HepG2 (cell line): ENCODE data around the gene DDRGK1. TPM values are rescaled to one million over a fixed set of nuclear protein-coding genes. Genes with fewer than 3 reads are reported as not detected.

Source experiments
- EZH2 ChIP-seq: conservative IDR thresholded peaks from 2 replicates; pipeline ENCODE4 v1.6.1; 2012; ENCODE audit warnings: mild to moderate bottlenecking, low read depth, low read length, moderate library complexity
- GLI4 ChIP-seq: sonication (generic); formaldehyde crosslinking; IDR thresholded peaks from 2 replicates; pipeline ENCODE4 v1.5.1; 2020; ENCODE audit warnings: missing genetic modification reagents, mild to moderate bottlenecking, moderate library complexity, borderline replicate concordance
- HDAC2 ChIP-seq: sonication (generic); formaldehyde crosslinking; IDR thresholded peaks from 2 replicates; pipeline ENCODE4 v1.4.0; 2020; ENCODE audit warnings: missing genetic modification reagents
- HDAC6 ChIP-seq: fragments of 200-600 bp; sonication (generic); IDR thresholded peaks from 2 replicates; pipeline ENCODE4 v1.7.0; 2017; ENCODE audit warnings: mild to moderate bottlenecking, antibody characterized with exemption, low read length, low read depth
- HMG20B ChIP-seq: conservative IDR thresholded peaks from 2 replicates; pipeline ENCODE4 v1.6.1; 2016; ENCODE audit warnings: missing genetic modification reagents, missing compliant biosample characterization
- HOXD1 ChIP-seq: sonication (generic); formaldehyde crosslinking; IDR thresholded peaks from 2 replicates; pipeline ENCODE4 v1.5.0; 2020; ENCODE audit warnings: missing genetic modification reagents
- KMT2B ChIP-seq: IDR thresholded peaks from 2 replicates; pipeline ENCODE4 v1.6.1; 2016; ENCODE audit warnings: missing genetic modification reagents, missing compliant biosample characterization
- MAZ ChIP-seq, 2 experiments: sonication (generic) in 1 of 2; formaldehyde crosslinking in 1 of 2; IDR thresholded peaks; 2 replicates each; pipeline versions ENCODE4 v1.5.0 to v1.6.1; 2012 to 2020; ENCODE audit warnings: low read depth in 2 of 2, mild to moderate bottlenecking in 2 of 2, borderline replicate concordance in 1 of 2, improper control_type of control experiment in 1 of 2, low read length in 1 of 2, missing genetic modification reagents in 1 of 2, moderate library complexity in 1 of 2
- PCBP1 ChIP-seq: fragments of 200-400 bp; formaldehyde crosslinking; IDR thresholded peaks from 2 replicates; pipeline ENCODE4 v1.6.1; 2017; ENCODE audit warnings: mild to moderate bottlenecking, low read depth, low read length, borderline replicate concordance
- TAF1 ChIP-seq: sonication (generic); formaldehyde crosslinking; IDR thresholded peaks from 2 replicates; pipeline ENCODE4 v1.4.0; 2020; ENCODE audit warnings: missing genetic modification reagents
- YEATS2 ChIP-seq: sonication (generic); formaldehyde crosslinking; IDR thresholded peaks from 2 replicates; pipeline ENCODE4 v1.4.0; 2020; ENCODE audit warnings: missing genetic modification reagents, borderline replicate concordance
- ZBTB7A ChIP-seq: sonication (generic); formaldehyde crosslinking; IDR thresholded peaks from 2 replicates; pipeline ENCODE4 v1.8.0; 2022; ENCODE audit warnings: mild to moderate bottlenecking, missing genetic modification reagents
- ZNF451 ChIP-seq: sonication (generic); formaldehyde crosslinking; IDR thresholded peaks from 2 replicates; pipeline ENCODE4 v1.5.0; 2020; ENCODE audit warnings: mild to moderate bottlenecking, missing genetic modification reagents
- ZNF564 ChIP-seq: sonication (generic); formaldehyde crosslinking; IDR thresholded peaks from 2 replicates; pipeline ENCODE4 v1.8.1; 2023; ENCODE audit warnings: mild to moderate bottlenecking, missing genetic modification reagents
- ZNF691 ChIP-seq: sonication (generic); formaldehyde crosslinking; IDR thresholded peaks from 2 replicates; pipeline ENCODE4 v1.4.0; 2020; ENCODE audit warnings: missing genetic modification reagents, low read depth, mild to moderate bottlenecking, borderline replicate concordance
- ZNF749 ChIP-seq: sonication (generic); formaldehyde crosslinking; IDR thresholded peaks from 2 replicates; pipeline ENCODE4 v1.8.0; 2022; ENCODE audit warnings: mild to moderate bottlenecking, missing genetic modification reagents, moderate library complexity, borderline replicate concordance
- ZNF883 ChIP-seq: sonication (generic); formaldehyde crosslinking; IDR thresholded peaks from 2 replicates; pipeline ENCODE4 v1.5.1; 2020; ENCODE audit warnings: mild to moderate bottlenecking, missing genetic modification reagents; ENCODE audit errors: not compliant biosample characterization
- polyA plus RNA-seq, 8 experiments: library from polyadenylated mRNA; depleted of rRNA in 3 of 8; stranded (reverse) in 7 of 8; unstranded in 1 of 8; fragments of >200 nt; fragmentation: Illumina TruSeq in 4 of 8; extraction: Trizol in 4 of 8; gene quantifications; 2 replicates each; pipeline versions ENCODE4 v1.2.1 to v1.2.3, GENCODE V29; 2011 to 2016; ENCODE audit warnings: low read depth in 4 of 8, missing spikeins in 1 of 8, mixed read lengths in 1 of 8; ENCODE audit not compliant: insufficient read depth in 1 of 8
- total RNA-seq, 5 experiments: library from RNA; depleted of rRNA; stranded (reverse); fragments of >200 nt; fragmentation: Illumina TruSeq; extraction: Trizol; gene quantifications; 2 replicates each; pipeline ENCODE4 v1.2.3, GENCODE V29; 2016; ENCODE audit warnings: low read depth in 1 of 5
- TF ChIP-seq, protein P1 (sequence below): sonication (generic); formaldehyde crosslinking; IDR thresholded peaks from 2 replicates; pipeline ENCODE4 v1.4.0; 2020; ENCODE audit warnings: missing genetic modification reagents, mild to moderate bottlenecking, borderline replicate concordance
- TF ChIP-seq, protein P2 (sequence below): sonication (generic); formaldehyde crosslinking; IDR thresholded peaks from 2 replicates; pipeline ENCODE4 v1.4.0; 2020; ENCODE audit warnings: mild to moderate bottlenecking, missing genetic modification reagents

DDRGK1 gene
- total and polyA plus RNA-seq, 2 of the 13 experiments (the other 11 are each of a cell fraction or from before 2014, with no cell fraction given), result 96.7 to 149 TPM

- TF ChIP-seq, protein P1, sequence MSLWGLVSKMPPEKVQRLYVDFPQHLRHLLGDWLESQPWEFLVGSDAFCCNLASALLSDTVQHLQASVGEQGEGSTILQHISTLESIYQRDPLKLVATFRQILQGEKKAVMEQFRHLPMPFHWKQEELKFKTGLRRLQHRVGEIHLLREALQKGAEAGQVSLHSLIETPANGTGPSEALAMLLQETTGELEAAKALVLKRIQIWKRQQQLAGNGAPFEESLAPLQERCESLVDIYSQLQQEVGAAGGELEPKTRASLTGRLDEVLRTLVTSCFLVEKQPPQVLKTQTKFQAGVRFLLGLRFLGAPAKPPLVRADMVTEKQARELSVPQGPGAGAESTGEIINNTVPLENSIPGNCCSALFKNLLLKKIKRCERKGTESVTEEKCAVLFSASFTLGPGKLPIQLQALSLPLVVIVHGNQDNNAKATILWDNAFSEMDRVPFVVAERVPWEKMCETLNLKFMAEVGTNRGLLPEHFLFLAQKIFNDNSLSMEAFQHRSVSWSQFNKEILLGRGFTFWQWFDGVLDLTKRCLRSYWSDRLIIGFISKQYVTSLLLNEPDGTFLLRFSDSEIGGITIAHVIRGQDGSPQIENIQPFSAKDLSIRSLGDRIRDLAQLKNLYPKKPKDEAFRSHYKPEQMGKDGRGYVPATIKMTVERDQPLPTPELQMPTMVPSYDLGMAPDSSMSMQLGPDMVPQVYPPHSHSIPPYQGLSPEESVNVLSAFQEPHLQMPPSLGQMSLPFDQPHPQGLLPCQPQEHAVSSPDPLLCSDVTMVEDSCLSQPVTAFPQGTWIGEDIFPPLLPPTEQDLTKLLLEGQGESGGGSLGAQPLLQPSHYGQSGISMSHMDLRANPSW, result no peak
- TF ChIP-seq HMG20B (0 out of 2 replicates have a peak, but pooled peaks have one; percentile 20), TAF1 (CRISPR knock-in tag) (no peak), ZBTB7A (peak; percentile 31; the same call in 1 of the 2 replicates), ZNF691 (CRISPR knock-in tag) (0 out of 2 replicates have a peak, but pooled peaks have one; percentile 10), HDAC6 (no peak), MAZ (IDR thresholded peaks at IDR 0.05; ENCODE audit: borderline replicate concordance, low read depth, low read length) (no peak), MAZ (CRISPR knock-in tag; IDR thresholded peaks at IDR 0.05; ENCODE audit: low read depth) (peak; percentile 60; the same call in 1 of the 2 replicates), ZNF451 (CRISPR knock-in tag) (0 out of 2 replicates have a peak, but pooled peaks have one; percentile 44), HDAC2 (CRISPR knock-in tag) (peak; percentile 37; the same call in 1 of the 2 replicates), EZH2 (no peak), GLI4 (0 out of 2 replicates have a peak, but pooled peaks have one; percentile 19), ZNF883 (CRISPR knock-in tag) (peak; percentile 60), PCBP1 (no peak), ZNF749 (peak; percentile 73; the same call in 1 of the 2 replicates), KMT2B (no peak), HOXD1 (CRISPR knock-in tag) (peak; percentile 20; the same call in 1 of the 2 replicates), YEATS2 (peak; percentile 45; the same call in 1 of the 2 replicates), ZNF564 (CRISPR knock-in tag) (peak; percentile 73; the same call in 1 of the 2 replicates)
- TF ChIP-seq, protein P2, sequence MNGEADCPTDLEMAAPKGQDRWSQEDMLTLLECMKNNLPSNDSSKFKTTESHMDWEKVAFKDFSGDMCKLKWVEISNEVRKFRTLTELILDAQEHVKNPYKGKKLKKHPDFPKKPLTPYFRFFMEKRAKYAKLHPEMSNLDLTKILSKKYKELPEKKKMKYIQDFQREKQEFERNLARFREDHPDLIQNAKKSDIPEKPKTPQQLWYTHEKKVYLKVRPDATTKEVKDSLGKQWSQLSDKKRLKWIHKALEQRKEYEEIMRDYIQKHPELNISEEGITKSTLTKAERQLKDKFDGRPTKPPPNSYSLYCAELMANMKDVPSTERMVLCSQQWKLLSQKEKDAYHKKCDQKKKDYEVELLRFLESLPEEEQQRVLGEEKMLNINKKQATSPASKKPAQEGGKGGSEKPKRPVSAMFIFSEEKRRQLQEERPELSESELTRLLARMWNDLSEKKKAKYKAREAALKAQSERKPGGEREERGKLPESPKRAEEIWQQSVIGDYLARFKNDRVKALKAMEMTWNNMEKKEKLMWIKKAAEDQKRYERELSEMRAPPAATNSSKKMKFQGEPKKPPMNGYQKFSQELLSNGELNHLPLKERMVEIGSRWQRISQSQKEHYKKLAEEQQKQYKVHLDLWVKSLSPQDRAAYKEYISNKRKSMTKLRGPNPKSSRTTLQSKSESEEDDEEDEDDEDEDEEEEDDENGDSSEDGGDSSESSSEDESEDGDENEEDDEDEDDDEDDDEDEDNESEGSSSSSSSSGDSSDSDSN, result peak; percentile 43; the same call in 1 of the 2 replicates
Measured at GRCh38 chr20:3248167-3248992, 43.9 kb upstream of the DDRGK1 start (continued).
